ENCODE data around the gene GATA5. TPM values are rescaled to one million over a fixed set of nuclear protein-coding genes. Genes with fewer than 3 reads are reported as not detected.
"Not testable (repeated sequence)": the region's sequence is repeated elsewhere in the genome, so short reads cannot be mapped to it uniquely, and the experiment has no call there.

Gene GATA5
- total RNA-seq, 4 donors from 2014 or later, result 0.26 to 17.8 (median 3.5) TPM; not detected in 1

DNA sequence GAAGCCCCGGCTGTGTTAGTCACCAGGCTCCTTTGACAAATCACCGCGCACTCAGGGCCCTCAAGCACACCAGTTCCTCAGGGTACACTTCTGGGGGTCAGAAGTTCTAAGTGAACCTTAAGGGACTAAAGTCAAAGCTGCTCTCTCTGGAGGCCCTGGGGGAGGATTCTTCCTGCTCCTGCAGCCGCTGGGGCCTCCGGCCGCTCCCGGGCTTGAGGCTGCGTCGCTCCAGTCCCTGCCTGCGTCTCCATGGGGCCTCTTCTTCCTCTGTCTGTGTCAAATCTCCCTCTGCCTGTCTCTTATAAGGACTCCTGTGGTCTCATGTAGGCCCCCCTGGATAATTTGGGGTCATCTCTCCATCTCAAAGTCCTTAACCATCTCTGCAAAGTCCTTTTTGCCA lies 18.1 kb upstream of the GATA5 start:
- H3K9me3 ChIP-seq, result no peaks in the 10 kb centered on the region
- no peak overlapping the region for H3K27ac ChIP-seq
- H3K4me3 ChIP-seq, result no peak overlapping the region
- no peaks in the 10 kb centered on the region for H3K27me3 ChIP-seq
- no peak for DNase-seq
- H3K4me1 ChIP-seq, result peaks cover 0 to 6% of the 10 kb centered on the region in 2 donors
- no peaks in the 10 kb centered on the region for H3K36me3 ChIP-seq
- no peak for TF ChIP-seq POLR2A (IDR thresholded peaks at IDR 0.05)
- TF ChIP-seq, protein P1, sequence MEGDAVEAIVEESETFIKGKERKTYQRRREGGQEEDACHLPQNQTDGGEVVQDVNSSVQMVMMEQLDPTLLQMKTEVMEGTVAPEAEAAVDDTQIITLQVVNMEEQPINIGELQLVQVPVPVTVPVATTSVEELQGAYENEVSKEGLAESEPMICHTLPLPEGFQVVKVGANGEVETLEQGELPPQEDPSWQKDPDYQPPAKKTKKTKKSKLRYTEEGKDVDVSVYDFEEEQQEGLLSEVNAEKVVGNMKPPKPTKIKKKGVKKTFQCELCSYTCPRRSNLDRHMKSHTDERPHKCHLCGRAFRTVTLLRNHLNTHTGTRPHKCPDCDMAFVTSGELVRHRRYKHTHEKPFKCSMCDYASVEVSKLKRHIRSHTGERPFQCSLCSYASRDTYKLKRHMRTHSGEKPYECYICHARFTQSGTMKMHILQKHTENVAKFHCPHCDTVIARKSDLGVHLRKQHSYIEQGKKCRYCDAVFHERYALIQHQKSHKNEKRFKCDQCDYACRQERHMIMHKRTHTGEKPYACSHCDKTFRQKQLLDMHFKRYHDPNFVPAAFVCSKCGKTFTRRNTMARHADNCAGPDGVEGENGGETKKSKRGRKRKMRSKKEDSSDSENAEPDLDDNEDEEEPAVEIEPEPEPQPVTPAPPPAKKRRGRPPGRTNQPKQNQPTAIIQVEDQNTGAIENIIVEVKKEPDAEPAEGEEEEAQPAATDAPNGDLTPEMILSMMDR (IDR thresholded peaks at IDR 0.05), result no peak
- intact Hi-C loops (cut with DNase I; ENCODE audit: low total_unique reads), result no loop called here

DNA sequence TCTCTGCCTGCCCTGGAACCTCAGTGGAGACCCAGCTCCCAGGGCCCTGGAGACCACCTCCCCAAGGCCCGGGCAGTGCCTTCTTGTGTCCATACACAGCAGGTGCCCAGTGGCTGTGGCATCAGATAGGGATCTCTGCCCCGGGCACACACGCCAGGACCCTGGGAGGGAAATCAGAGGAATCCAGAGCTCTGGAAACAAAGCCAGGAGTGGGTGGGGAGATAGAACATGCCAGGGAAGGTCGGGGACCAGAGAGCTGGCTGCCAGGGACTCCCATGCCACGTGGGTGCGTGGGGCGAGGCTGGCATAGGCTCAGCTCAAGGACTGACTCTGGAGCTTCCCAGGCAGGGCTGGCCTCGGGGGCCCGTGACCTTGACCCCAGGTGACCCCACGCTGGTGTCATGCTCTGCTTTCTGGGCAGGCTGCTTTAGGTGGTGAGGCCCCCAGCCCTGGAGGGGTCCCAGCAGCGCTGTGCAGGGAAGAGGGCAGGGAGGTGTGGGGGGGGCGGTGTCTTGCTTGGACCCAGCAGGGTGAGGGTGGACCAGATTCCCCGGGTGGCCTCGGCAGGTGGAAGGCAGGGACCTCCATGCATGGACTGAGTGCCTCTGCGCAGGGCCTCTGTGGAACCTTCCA lies 17.6 kb upstream of the GATA5 start:
- Histone ChIP-seq H3K27ac (no peak overlapping the region), H3K36me3 (no peaks in the 10 kb centered on the region), H3K4me1 (peaks cover 0 to 6% of the 10 kb centered on the region in 2 donors), H3K9me3 (no peaks in the 10 kb centered on the region), H3K4me3 (no peak overlapping the region), H3K27me3 (no peaks in the 10 kb centered on the region)
- no peak for TF ChIP-seq POLR2A (IDR thresholded peaks at IDR 0.05)
- TF ChIP-seq, protein P1 (IDR thresholded peaks at IDR 0.05), result no peak
- DNase-seq, result no peak
- intact Hi-C loops (cut with DNase I; ENCODE audit: low total_unique reads), result no loop called here

DNA sequence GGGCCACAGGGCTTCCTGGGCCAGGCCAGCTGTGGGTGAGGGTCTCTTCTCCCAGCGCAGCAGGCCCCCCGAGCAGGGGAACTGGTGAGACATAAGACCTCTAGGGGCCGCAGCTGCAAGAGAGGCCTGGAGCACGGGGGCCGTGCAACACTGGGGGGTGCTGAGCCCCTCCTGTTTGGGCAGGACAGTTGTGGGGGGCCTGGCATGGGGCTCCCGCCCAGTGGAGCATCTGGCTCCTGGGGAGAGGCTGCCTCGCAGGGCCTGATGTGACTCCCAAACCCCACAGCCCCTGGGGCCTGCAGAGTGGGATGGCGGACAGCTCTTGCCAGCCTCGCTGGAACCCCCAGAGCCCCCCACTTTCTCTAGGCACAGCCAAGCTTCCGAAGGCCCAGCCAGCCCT lies 16.9 kb upstream of the GATA5 start:
- H3K4me3 ChIP-seq, result no peak overlapping the region
- H3K27ac ChIP-seq, result no peak overlapping the region
- H3K9me3 ChIP-seq, result no peaks in the 10 kb centered on the region
- H3K27me3 ChIP-seq, result no peaks in the 10 kb centered on the region
- TF ChIP-seq, protein P1 (IDR thresholded peaks at IDR 0.05), result no peak
- TF ChIP-seq POLR2A (IDR thresholded peaks at IDR 0.05), result no peak
- H3K4me1 ChIP-seq, result peaks cover 0 to 6% of the 10 kb centered on the region in 2 donors
- intact Hi-C loops (cut with DNase I; ENCODE audit: low total_unique reads), result no loop called here
- DNase-seq, result no peak
- H3K36me3 ChIP-seq, result no peaks in the 10 kb centered on the region

DNA sequence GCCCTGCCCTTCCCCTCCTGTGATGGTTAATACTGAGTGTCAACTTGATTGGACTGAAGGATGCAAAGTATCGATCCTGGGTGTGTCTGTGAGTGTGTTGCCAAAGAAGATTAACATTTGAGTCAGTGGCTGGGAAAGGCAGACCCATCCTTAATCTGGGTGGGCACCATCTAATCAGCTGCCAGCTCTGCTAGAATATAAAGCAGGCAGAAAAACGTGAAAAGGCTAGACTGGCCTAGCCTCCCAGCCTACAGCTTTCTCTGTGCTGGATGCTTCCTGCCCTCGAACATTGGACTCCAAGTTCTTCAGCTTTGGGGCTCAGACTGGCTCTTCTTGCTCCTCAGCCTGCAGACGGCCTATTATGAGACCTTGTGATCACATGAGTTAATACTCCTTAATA lies 15.0 kb upstream of the GATA5 start:
- H3K36me3 ChIP-seq; intact Hi-C loops (cut with DNase I; ENCODE audit: low total_unique reads): not testable (repeated sequence)

DNA sequence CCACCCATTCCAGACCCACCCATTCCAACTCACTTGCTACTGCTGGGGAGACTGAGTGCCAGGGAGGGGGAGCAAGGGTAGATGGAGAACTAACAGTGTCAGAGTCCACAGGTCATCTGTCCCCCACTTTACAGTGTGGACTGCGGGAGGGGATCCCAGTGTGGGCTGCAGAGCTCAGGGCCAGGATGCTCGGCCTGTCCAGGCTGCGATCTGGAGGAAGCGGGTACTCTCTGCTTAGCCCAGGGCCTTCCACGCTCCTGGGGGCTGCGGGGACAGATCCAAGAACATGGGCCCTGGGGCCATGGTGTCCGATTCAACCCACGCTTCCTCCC lies 14.1 kb upstream of the GATA5 start:
- H3K4me1 ChIP-seq, result peaks cover 0 to 7% of the 10 kb centered on the region in 2 donors
- H3K27ac ChIP-seq, result no peak overlapping the region
- no peak for DNase-seq
- H3K9me3 ChIP-seq, result no peaks in the 10 kb centered on the region
- intact Hi-C loops (cut with DNase I; ENCODE audit: low total_unique reads), result no loop called here
- no peaks in the 10 kb centered on the region for H3K36me3 ChIP-seq
- no peak overlapping the region for H3K4me3 ChIP-seq
- TF ChIP-seq, protein P1 (IDR thresholded peaks at IDR 0.05), result no peak
- TF ChIP-seq POLR2A (IDR thresholded peaks at IDR 0.05), result no peak
- H3K27me3 ChIP-seq, result no peaks in the 10 kb centered on the region

More for the DNA sequence above, 15.0 kb upstream of the GATA5 start:
- H3K9me3 ChIP-seq, H3K27ac ChIP-seq, H3K4me3 ChIP-seq, DNase-seq, H3K4me1 ChIP-seq, H3K27me3 ChIP-seq: not testable (repeated sequence)

All from uterus (tissue), 4 donors.